Thyroid gland (tissue), 4 donors: Measurements from ENCODE around the gene DCAF7. TPM values are rescaled to one million over a fixed set of nuclear protein-coding genes. Genes with fewer than 3 reads are reported as not detected.

Experiments used
- DNase-seq, 2 donors: peaks; one replicate each; pipeline ENCODE4 v3.0.0-alpha.2; 2019
- H3K27ac ChIP-seq, 3 donors: fragments of 200-600 bp; sonication (generic); 1 replicate in 2 of 3; 2 replicates in 1 of 3; pipeline ENCODE4 v1.5.1; 2016 to 2019; ENCODE audit warnings: mild to moderate bottlenecking in 1 of 3, moderate library complexity in 1 of 3
- H3K27me3 ChIP-seq: fragments of 200-600 bp; sonication (generic); one replicate; pipeline ENCODE4 v1.5.1; 2019
- H3K36me3 ChIP-seq, 2 donors: fragments of 200-600 bp; sonication (generic); one replicate each; pipeline ENCODE4 v1.5.1; 2016 to 2019
- H3K4me1 ChIP-seq, 2 donors: fragments of 200-600 bp; sonication (generic); one replicate each; pipeline ENCODE4 v1.5.1; 2017 to 2019
- H3K4me3 ChIP-seq, 3 donors: fragments of 200-600 bp; sonication (generic); replicated peaks in 1 of 3; 1 replicate in 2 of 3; 2 replicates in 1 of 3; pipeline ENCODE4 v1.5.1; 2016; ENCODE audit warnings: mild to moderate bottlenecking in 1 of 3
- H3K9me3 ChIP-seq: fragments of 200-600 bp; sonication (generic); one replicate; pipeline ENCODE4 v1.5.1; 2017
- POLR2A ChIP-seq, 2 donors: fragments of 450-650 bp; IDR thresholded peaks; one replicate each; pipeline ENCODE4 v1.6.1; 2017; ENCODE audit warnings: antibody characterized with exemption in 2 of 2, mild to moderate bottlenecking in 2 of 2, moderate library complexity in 1 of 2
- WGBS, 2 donors: methylation state at CpG; one replicate each; pipeline ENCODE4 v1.1.5; 2017; 5-methylcytosine and 5-hydroxymethylcytosine counted together
- intact Hi-C: fragments of 100-400 bp; cut with DNase I; formaldehyde crosslinking; loops from one replicate; pipeline ENCODE4 v1.15.1; 2023
- total RNA-seq, 4 donors: library from RNA; depleted of rRNA; stranded (reverse); fragments of >200 nt; gene quantifications; one replicate each; pipeline ENCODE4 v1.2.3, GENCODE V29; 2016
- TF ChIP-seq, protein P1 (sequence below), 6 experiments: fragments of 200-600 bp in 3 of 6; fragments of 450-650 bp in 3 of 6; sonication (generic) in 3 of 6; IDR thresholded peaks; one replicate each; pipeline ENCODE4 v1.5.1; 2016 to 2019; ENCODE audit warnings: antibody characterized with exemption in 6 of 6, mild to moderate bottlenecking in 2 of 6, inconsistent platforms in 1 of 6, moderate library complexity in 1 of 6

The DCAF7 gene
- total RNA-seq, 4 donors from 2014 or later = 35.1 to 44.8 (median 40.5) TPM

DNA sequence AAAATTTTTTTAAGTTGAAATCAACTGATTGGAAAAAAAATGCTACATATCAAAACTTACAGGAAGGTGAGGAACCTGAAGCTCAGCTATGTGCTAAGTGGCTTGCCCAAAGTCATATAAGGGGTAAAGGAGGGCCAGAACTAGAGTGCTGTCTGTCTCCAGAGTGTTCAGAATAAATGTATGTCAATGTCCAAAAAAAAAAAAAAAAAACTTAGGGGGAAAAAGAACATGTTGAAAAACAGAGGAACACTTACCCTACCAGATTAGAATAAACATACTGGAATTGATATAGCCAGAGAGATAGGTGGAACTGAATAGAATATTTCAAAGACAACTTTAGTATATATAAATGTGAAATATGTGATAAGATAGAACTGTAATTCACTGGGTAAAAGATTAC lies 11.5 kb downstream of the DCAF7 start:
- H3K27me3 ChIP-seq = no peaks in the 10 kb centered on the region
- no peak for DNase-seq
- peaks cover 0 to 6% of the 10 kb centered on the region in 2 donors for H3K4me1 ChIP-seq
- TF ChIP-seq, protein P1, sequence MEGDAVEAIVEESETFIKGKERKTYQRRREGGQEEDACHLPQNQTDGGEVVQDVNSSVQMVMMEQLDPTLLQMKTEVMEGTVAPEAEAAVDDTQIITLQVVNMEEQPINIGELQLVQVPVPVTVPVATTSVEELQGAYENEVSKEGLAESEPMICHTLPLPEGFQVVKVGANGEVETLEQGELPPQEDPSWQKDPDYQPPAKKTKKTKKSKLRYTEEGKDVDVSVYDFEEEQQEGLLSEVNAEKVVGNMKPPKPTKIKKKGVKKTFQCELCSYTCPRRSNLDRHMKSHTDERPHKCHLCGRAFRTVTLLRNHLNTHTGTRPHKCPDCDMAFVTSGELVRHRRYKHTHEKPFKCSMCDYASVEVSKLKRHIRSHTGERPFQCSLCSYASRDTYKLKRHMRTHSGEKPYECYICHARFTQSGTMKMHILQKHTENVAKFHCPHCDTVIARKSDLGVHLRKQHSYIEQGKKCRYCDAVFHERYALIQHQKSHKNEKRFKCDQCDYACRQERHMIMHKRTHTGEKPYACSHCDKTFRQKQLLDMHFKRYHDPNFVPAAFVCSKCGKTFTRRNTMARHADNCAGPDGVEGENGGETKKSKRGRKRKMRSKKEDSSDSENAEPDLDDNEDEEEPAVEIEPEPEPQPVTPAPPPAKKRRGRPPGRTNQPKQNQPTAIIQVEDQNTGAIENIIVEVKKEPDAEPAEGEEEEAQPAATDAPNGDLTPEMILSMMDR (IDR thresholded peaks at IDR 0.05) = no peak
- no peak for TF ChIP-seq POLR2A (IDR thresholded peaks at IDR 0.05)
- no peaks in the 10 kb centered on the region for H3K36me3 ChIP-seq
- intact Hi-C loops = no loop called here
- no peak overlapping the region for H3K27ac ChIP-seq
- no peaks in the 10 kb centered on the region for H3K9me3 ChIP-seq
- no peak overlapping the region for H3K4me3 ChIP-seq

DNA sequence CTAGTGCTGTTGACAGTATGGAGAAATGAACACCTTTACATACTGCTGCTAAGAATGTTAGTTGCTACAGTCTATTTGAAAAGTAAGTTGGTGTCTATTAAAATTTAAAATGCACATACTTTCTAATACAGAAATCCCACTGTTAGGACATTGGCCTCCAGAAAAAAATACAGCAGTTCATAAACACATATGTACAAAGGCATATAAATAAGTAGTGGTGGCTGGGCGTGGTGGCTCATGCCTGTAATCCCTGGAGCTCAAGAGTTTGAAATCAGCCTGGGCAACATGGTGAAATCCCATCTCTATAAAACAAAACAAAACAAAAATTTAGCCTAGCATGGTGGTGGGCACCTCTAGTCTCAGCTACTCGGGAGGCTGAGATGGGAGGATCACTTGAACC lies 13.1 kb downstream of the DCAF7 start:
- no peak for DNase-seq
- Histone ChIP-seq H3K27me3 (no peaks in the 10 kb centered on the region), H3K9me3 (no peaks in the 10 kb centered on the region), H3K36me3 (no peaks in the 10 kb centered on the region), H3K27ac (no peak overlapping the region), H3K4me1 (peaks cover 0 to 3% of the 10 kb centered on the region in 2 donors), H3K4me3 (no peak overlapping the region)
- WGBS, 2 donors = 99% methylated on average over 2 of the region's 2 CpGs
- no peak for TF ChIP-seq POLR2A (IDR thresholded peaks at IDR 0.05)
- intact Hi-C loops = no loop called here

DNA sequence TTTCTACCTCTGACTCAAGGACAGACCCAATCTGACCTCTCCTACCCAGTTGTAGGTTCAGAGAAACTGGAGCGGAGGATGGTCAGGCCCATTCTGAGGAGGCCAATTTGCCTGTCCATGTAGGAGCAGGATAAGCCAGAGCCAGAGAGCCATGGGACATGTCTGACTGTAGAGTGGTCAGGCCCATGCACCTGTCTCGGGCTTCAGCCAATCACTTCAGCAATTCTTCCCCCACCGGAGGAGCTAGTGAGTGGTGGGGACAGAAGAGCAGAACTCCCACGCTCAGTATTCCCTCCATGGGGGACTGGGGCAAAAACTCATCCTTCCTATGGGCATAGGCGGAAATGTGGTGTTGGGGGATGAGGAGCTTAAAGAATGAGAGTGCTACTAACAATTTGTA lies 14.3 kb downstream of the DCAF7 start:
- no peaks in the 10 kb centered on the region for H3K4me1 ChIP-seq
- H3K9me3 ChIP-seq = no peaks in the 10 kb centered on the region
- no peak overlapping the region for H3K27ac ChIP-seq
- H3K36me3 ChIP-seq = no peaks in the 10 kb centered on the region
- DNase-seq = no peak
- 98 to 100% methylated on average over 3 to 5 of the region's 5 CpGs for WGBS, 2 donors
- no peaks in the 10 kb centered on the region for H3K27me3 ChIP-seq
- no peak overlapping the region for H3K4me3 ChIP-seq
- no peak for TF ChIP-seq POLR2A (IDR thresholded peaks at IDR 0.05)
- TF ChIP-seq, protein P1 (IDR thresholded peaks at IDR 0.05) = no peak
- intact Hi-C loops = no loop called here

- intact Hi-C loops = no loop called here
- no peak for TF ChIP-seq POLR2A (IDR thresholded peaks at IDR 0.05)
- TF ChIP-seq, protein P1 (IDR thresholded peaks at IDR 0.05) = no peak
Observed at GRCh38 chr17:63567229-63567628, 17.0 kb downstream of the DCAF7 start.

DNA sequence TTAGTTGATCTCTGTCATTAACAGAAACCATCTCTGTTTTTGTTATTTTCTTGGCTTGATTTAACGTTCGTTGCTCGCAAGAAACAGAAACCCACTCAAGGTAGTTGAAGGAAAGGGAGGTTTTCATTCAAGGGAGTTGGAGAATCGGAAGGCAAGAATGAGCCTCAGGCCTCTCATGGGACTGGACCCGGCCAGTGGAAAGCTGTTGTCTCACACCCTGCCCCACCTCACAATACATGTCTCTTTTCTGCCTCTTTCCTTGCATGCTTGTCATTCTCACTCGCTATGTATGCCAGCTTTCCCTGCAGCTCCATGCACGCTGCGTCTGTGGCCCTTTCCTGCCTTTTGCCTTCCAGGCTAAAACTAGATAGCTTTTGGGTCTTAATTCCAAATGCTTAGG lies 18.3 kb downstream of the DCAF7 start:
- DNase-seq = no peak
- Histone ChIP-seq H3K27me3 (no peaks in the 10 kb centered on the region), H3K36me3 (no peaks in the 10 kb centered on the region), H3K27ac (no peak overlapping the region), H3K9me3 (no peaks in the 10 kb centered on the region), H3K4me3 (no peak overlapping the region), H3K4me1 (no peaks in the 10 kb centered on the region)
- intact Hi-C loops = no loop called here
- 83 to 89% methylated on average over 8 of the region's 8 CpGs for WGBS, 2 donors
- TF ChIP-seq, protein P1 (IDR thresholded peaks at IDR 0.05) = no peak
- no peak for TF ChIP-seq POLR2A (IDR thresholded peaks at IDR 0.05)

More at GRCh38 chr17:63567229-63567628, 17.0 kb downstream of the DCAF7 start:
- no peaks in the 10 kb centered on the region for H3K27me3 ChIP-seq
- H3K27ac ChIP-seq = no peak overlapping the region
- no peaks in the 10 kb centered on the region for H3K36me3 ChIP-seq
- no peaks in the 10 kb centered on the region for H3K4me1 ChIP-seq
- no peak for DNase-seq
- H3K9me3 ChIP-seq = no peaks in the 10 kb centered on the region
- 88 to 100% methylated on average over 1 of the region's 1 CpG for WGBS, 2 donors
- H3K4me3 ChIP-seq = no peak overlapping the region
